Measurements from ENCODE around the gene PLB1.

PLB1 gene

DNA sequence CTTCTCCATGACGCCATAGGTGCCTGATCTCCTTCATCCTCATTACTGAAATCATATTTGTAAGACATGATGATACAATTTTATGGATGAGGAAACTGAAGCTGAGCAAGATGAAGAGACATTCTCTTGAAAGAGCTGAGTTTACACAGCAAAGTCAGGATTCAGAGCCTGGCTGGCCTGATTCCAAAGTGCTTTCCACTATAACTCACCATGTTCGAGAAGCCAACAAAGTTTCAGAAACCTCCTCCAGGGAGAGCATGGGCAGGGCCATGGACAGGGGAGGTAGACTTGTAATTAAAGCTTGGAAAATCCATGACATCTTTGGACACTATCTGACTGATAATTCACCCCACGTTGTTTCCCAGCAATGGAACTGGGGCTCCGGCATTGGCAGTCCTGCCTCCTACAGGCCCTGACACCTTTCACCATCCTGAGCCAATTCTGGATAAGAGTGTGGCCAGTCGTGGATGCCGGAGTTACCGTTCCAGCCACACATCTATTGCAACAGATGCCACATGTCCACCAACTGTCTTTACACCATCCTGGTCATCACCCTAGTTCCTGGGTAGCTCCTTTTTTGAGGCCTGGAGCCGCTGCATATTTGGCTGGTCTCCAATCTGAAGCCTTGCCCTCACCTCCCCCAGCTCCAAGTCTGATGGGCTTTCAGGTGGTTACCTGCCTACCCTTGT is 170.8 kb downstream of the PLB1 start:
- no peak overlapping the region for H3K4me3 ChIP-seq (ENCODE audit: low read depth in 1 of 2, low read length in 2 of 2)
- H3K9me3 ChIP-seq (ENCODE audit: insufficient read depth, low read length, severe bottlenecking) = no peaks in the 10 kb centered on the region
- H3K27ac ChIP-seq (ENCODE audit: low read length) = no peak overlapping the region
- DNase-seq = no peak
- H3K4me2 ChIP-seq (ENCODE audit: insufficient read depth, low read length) = no peak overlapping the region
- no peaks in the 10 kb centered on the region for H3K27me3 ChIP-seq (ENCODE audit: insufficient read depth, low read length, poor library complexity)
- no peaks in the 10 kb centered on the region for H3K79me2 ChIP-seq (ENCODE audit: insufficient read depth, low read length)
- ATAC-seq (ENCODE audit: insufficient read depth, low read depth) = no peak
- no peak for TF ChIP-seq EZH2 (IDR thresholded peaks at IDR 0.05; ENCODE audit: borderline replicate concordance, low read depth, low read length, severe bottlenecking)
- TF ChIP-seq CTCF (IDR thresholded peaks at IDR 0.05; ENCODE audit: borderline replicate concordance, extremely low read depth, low read length, poor library complexity, severe bottlenecking) = no peak
- no peaks in the 10 kb centered on the region for H3K36me3 ChIP-seq (ENCODE audit: insufficient read depth, low read length)
- H4K20me1 ChIP-seq (ENCODE audit: insufficient read depth, low read length) = no peaks in the 10 kb centered on the region
- no peak overlapping the region for H3K9ac ChIP-seq (ENCODE audit: low read depth, low read length)
- no peaks in the 10 kb centered on the region for H3K4me1 ChIP-seq (ENCODE audit: insufficient read depth, low read length)
- H2AFZ ChIP-seq (ENCODE audit: low read depth, low read length) = no peak overlapping the region

- DNase-seq (no peak), ATAC-seq (ENCODE audit: insufficient read depth, low read depth) (no peak)
- Histone ChIP-seq H3K79me2 (ENCODE audit: insufficient read depth, low read length) (no peaks in the 10 kb centered on the region), H3K9ac (ENCODE audit: low read depth, low read length) (no peak overlapping the region), H3K36me3 (ENCODE audit: insufficient read depth, low read length) (no peaks in the 10 kb centered on the region), H3K4me3 (ENCODE audit: low read depth in 1 of 2, low read length in 2 of 2) (no peak overlapping the region), H2AFZ (ENCODE audit: low read depth, low read length) (no peak overlapping the region), H4K20me1 (ENCODE audit: insufficient read depth, low read length) (no peaks in the 10 kb centered on the region), H3K27me3 (ENCODE audit: insufficient read depth, low read length, poor library complexity) (no peaks in the 10 kb centered on the region), H3K4me2 (ENCODE audit: insufficient read depth, low read length) (no peak overlapping the region), H3K27ac (ENCODE audit: low read length) (no peak overlapping the region), H3K4me1 (ENCODE audit: insufficient read depth, low read length) (no peaks in the 10 kb centered on the region), H3K9me3 (ENCODE audit: insufficient read depth, low read length, severe bottlenecking) (no peaks in the 10 kb centered on the region)
- no peak for TF ChIP-seq CTCF (IDR thresholded peaks at IDR 0.05; ENCODE audit: borderline replicate concordance, extremely low read depth, low read length, poor library complexity, severe bottlenecking)
- no peak for TF ChIP-seq EZH2 (IDR thresholded peaks at IDR 0.05; ENCODE audit: borderline replicate concordance, low read depth, low read length, severe bottlenecking)
Observed at GRCh38 chr2:28667261-28667660, 171.4 kb downstream of the PLB1 start.

GRCh38 chr2:28668106-28668814 is 172.4 kb downstream of the PLB1 start:
- no peaks in the 10 kb centered on the region for H4K20me1 ChIP-seq (ENCODE audit: insufficient read depth, low read length)
- no peaks in the 10 kb centered on the region for H3K4me1 ChIP-seq (ENCODE audit: insufficient read depth, low read length)
- H3K9me3 ChIP-seq (ENCODE audit: insufficient read depth, low read length, severe bottlenecking) = peaks cover 4% of the 10 kb centered on the region

More at GRCh38 chr2:28668106-28668814, 172.4 kb downstream of the PLB1 start:
- H2AFZ ChIP-seq (ENCODE audit: low read depth, low read length) = no peak overlapping the region
- TF ChIP-seq EZH2 (IDR thresholded peaks at IDR 0.05; ENCODE audit: borderline replicate concordance, low read depth, low read length, severe bottlenecking) (no peak), CTCF (IDR thresholded peaks at IDR 0.05; ENCODE audit: borderline replicate concordance, extremely low read depth, low read length, poor library complexity, severe bottlenecking) (no peak)
- no peak overlapping the region for H3K4me2 ChIP-seq (ENCODE audit: insufficient read depth, low read length)
- ATAC-seq (ENCODE audit: insufficient read depth, low read depth) (no peak), DNase-seq (no peak)
- H3K4me3 ChIP-seq (ENCODE audit: low read depth in 1 of 2, low read length in 2 of 2) = no peak overlapping the region
- no peak overlapping the region for H3K9ac ChIP-seq (ENCODE audit: low read depth, low read length)
- no peaks in the 10 kb centered on the region for H3K27me3 ChIP-seq (ENCODE audit: insufficient read depth, low read length, poor library complexity)
- H3K79me2 ChIP-seq (ENCODE audit: insufficient read depth, low read length) = no peaks in the 10 kb centered on the region
- H3K27ac ChIP-seq (ENCODE audit: low read length) = no peak overlapping the region
- no peaks in the 10 kb centered on the region for H3K36me3 ChIP-seq (ENCODE audit: insufficient read depth, low read length)

Measured in DND-41 (cell line).